NCI-H2107 treated with DMSO at 0.1 percent for 48 hours (cell line): ENCODE results near the gene CCDC148.

Experiments used
- DNase-seq: peaks from one replicate; lab custom pipeline; 2025; ENCODE audit not compliant: unreplicated experiment; lab: John Stamatoyannopoulos, UW

The CCDC148 gene

GRCh38 chr2:158221063-158222020 is 235.2 kb downstream of the CCDC148 start:
- no peak for DNase-seq

- DNase-seq: no peak
Measured at GRCh38 chr2:158217593-158217992, 239.0 kb downstream of the CCDC148 start.

- peak; percentile 52 for DNase-seq
Measured at GRCh38 chr2:158214431-158214830, 242.1 kb downstream of the CCDC148 start.

- no peak for DNase-seq
Measured at GRCh38 chr2:158213773-158214172, 242.8 kb downstream of the CCDC148 start.

GRCh38 chr2:158212301-158212700 is 244.3 kb downstream of the CCDC148 start:
- no peak for DNase-seq

- DNase-seq: no peak
Measured at GRCh38 chr2:158211502-158211901, 245.1 kb downstream of the CCDC148 start.

- DNase-seq: no peak
Measured at GRCh38 chr2:158207354-158207753, 249.2 kb downstream of the CCDC148 start.

- no peak for DNase-seq
Measured at GRCh38 chr2:158205215-158205614, 251.3 kb downstream of the CCDC148 start.

GRCh38 chr2:158204741-158205165 is 251.8 kb downstream of the CCDC148 start:
- DNase-seq: no peak

GRCh38 chr2:158202161-158202815 is 254.3 kb downstream of the CCDC148 start:
- DNase-seq: no peak

- no peak for DNase-seq
Measured at GRCh38 chr2:158199928-158200650, 256.5 kb downstream of the CCDC148 start.

GRCh38 chr2:158197940-158198339 is 258.6 kb downstream of the CCDC148 start:
- DNase-seq: no peak

GRCh38 chr2:158194229-158194628 is 262.3 kb downstream of the CCDC148 start:
- no peak for DNase-seq

GRCh38 chr2:158192515-158193443 is 263.8 kb downstream of the CCDC148 start:
- DNase-seq: no peak

GRCh38 chr2:158191076-158191895 is 265.3 kb downstream of the CCDC148 start:
- DNase-seq: peak; percentile 23

- no peak for DNase-seq
Measured at GRCh38 chr2:158189526-158189925, 267.0 kb downstream of the CCDC148 start.

GRCh38 chr2:158187908-158188307 is 268.6 kb downstream of the CCDC148 start:
- DNase-seq: no peak

GRCh38 chr2:158184556-158185343 is 271.8 kb downstream of the CCDC148 start:
- no peak for DNase-seq

GRCh38 chr2:158184001-158184400 is 272.6 kb downstream of the CCDC148 start:
- no peak for DNase-seq
